ENCODE measurements around the gene PGRMC1. TPM values are rescaled to one million over a fixed set of nuclear protein-coding genes. Genes with fewer than 3 reads are reported as not detected.

The PGRMC1 gene
- total and polyA plus RNA-seq, 2 donors (not counting 1 experiment from before 2014, with no cell fraction given), result 5.6 to 9.1 TPM

DNA sequence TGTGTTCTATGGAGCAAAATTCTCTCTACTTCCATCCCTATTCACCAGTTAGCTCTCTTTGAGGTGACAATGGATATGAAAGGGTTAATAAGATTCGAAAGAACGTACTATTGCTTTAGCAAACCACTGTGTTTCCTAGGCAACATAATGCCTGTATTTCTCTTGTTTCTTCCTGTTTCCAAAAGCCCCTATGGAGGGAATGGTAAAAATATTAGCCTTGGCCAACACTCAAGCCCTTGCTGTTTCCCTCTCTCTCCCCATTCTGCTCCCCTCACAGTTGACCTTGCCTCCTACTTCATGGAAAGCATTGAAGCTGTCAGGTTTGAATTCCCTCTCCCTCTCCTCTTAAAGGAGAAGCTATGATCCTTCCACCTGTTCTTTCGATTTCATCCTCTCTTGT is 9.6 kb upstream of the PGRMC1 start:
- ChIA-PET POLR2A (no interaction called here), CTCF (no interaction called here)
- no peaks in the 10 kb centered on the region for H3K9me3 ChIP-seq (ENCODE audit: control extremely low read depth in 1 of 3, control insufficient read depth in 2 of 3, insufficient read depth in 1 of 3, low read length in 2 of 3)
- H4K20me1 ChIP-seq (ENCODE audit: control insufficient read depth, insufficient read depth, low read length, poor library complexity, severe bottlenecking), result no peaks in the 10 kb centered on the region
- no peaks in the 10 kb centered on the region for H3K79me2 ChIP-seq (ENCODE audit: control insufficient read depth, insufficient read depth, low read length)
- no CpG with 5 or more reads among the region's 3 CpGs for WGBS (ENCODE audit: insufficient coverage)
- H3K36me3 ChIP-seq (replicated peaks in 1 of 2; ENCODE audit: control extremely low read depth in 1 of 2, control insufficient read depth in 1 of 2, extremely low read depth in 1 of 2, insufficient read depth in 2 of 2, low read length in 1 of 2), result no peaks in the 10 kb centered on the region
- H3K4me2 ChIP-seq (replicated peaks; ENCODE audit: low read depth, low read length, poor library complexity, severe bottlenecking), result no peak overlapping the region
- H2AFZ ChIP-seq (ENCODE audit: insufficient read depth, low read depth, low read length, poor library complexity, severe bottlenecking), result no peak overlapping the region
- intact Hi-C loops (cut with micrococcal nuclease), result no loop called here
- H3K4me3 Mint-ChIP-seq, result no peak overlapping the region
- TF ChIP-seq CTCF (IDR thresholded peaks at IDR 0.05), result no peak
- TF ChIP-seq EZH2 (IDR thresholded peaks at IDR 0.05; ENCODE audit: borderline replicate concordance, insufficient read depth, low read depth, low read length, poor library complexity, severe bottlenecking), result no peak
- no peaks in the 10 kb centered on the region for H3K9me3 Mint-ChIP-seq (ENCODE audit: insufficient read depth)
- no peaks in the 10 kb centered on the region for H3K4me1 Mint-ChIP-seq
- H3K27me3 ChIP-seq (replicated peaks in 1 of 4; ENCODE audit: control extremely low read depth in 1 of 4, control insufficient read depth in 3 of 4, insufficient read depth in 4 of 4, low read length in 3 of 4), result peaks cover 0 to 3% (median 0%) of the 10 kb centered on the region in 4 experiments
- ATAC-seq (ENCODE audit: low read depth) (no peak), DNase-seq (no peak)
- H3K27me3 Mint-ChIP-seq, result peaks cover 37% of the 10 kb centered on the region
- H3K27ac ChIP-seq (ENCODE audit: low read length in 2 of 2), result no peak overlapping the region
- no peaks in the 10 kb centered on the region for H3K4me1 ChIP-seq (ENCODE audit: control insufficient read depth in 2 of 2, insufficient read depth in 2 of 2, low read length in 2 of 2)
- no peak overlapping the region for H3K27ac Mint-ChIP-seq
- no peak overlapping the region for H3K4me3 ChIP-seq (ENCODE audit: control extremely low read depth in 1 of 5, extremely low read depth in 1 of 5, insufficient read depth in 1 of 5, low read depth in 2 of 5, low read length in 4 of 5)
- no peak overlapping the region for H3K9ac ChIP-seq (ENCODE audit: low read length)

DNA sequence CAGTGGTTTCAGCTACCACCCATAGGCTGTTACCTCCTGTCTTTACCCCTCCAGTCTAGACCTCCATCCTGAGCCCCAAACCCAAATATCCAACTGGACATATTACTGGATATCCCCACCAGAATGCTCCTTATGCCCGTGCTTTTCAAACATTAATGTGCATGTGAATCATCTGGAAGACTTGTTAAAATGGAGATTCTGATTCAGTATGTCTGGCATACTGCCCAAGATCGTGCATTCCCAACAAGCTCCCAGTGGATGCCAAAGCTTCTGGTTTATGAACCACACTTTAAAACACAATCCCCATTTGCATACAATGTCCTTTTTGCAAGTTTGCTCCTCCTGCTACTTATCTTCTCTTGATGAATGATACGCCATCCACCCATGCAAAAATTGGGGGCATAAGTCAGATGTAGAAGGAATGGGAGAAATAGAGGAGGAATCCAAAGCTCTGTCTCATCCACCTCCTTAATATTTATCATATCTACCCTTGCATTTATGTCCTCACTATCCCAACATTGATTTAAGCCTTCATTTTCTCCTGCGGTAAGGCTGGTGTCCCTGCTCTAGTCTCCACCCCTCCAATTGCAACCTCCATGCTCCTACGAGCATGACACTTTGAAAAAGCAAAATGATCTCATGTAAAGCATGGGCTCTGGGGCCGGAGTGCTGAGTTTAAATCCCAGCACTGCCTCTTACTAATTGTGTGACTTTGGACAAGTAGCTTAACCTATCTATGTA is 7.4 kb upstream of the PGRMC1 start:
- Mint-ChIP-seq H3K27me3 (peaks cover 37% of the 10 kb centered on the region), H3K4me3 (no peak overlapping the region), H3K27ac (no peak overlapping the region), H3K4me1 (no peaks in the 10 kb centered on the region), H3K9me3 (ENCODE audit: insufficient read depth) (no peaks in the 10 kb centered on the region)
- Histone ChIP-seq H3K79me2 (ENCODE audit: control insufficient read depth, insufficient read depth, low read length) (no peaks in the 10 kb centered on the region), H4K20me1 (ENCODE audit: control insufficient read depth, insufficient read depth, low read length, poor library complexity, severe bottlenecking) (no peaks in the 10 kb centered on the region), H2AFZ (ENCODE audit: insufficient read depth, low read depth, low read length, poor library complexity, severe bottlenecking) (no peak overlapping the region), H3K27me3 (replicated peaks in 1 of 4; ENCODE audit: control extremely low read depth in 1 of 4, control insufficient read depth in 3 of 4, insufficient read depth in 4 of 4, low read length in 3 of 4) (peaks cover 0 to 3% (median 0%) of the 10 kb centered on the region in 4 experiments), H3K9me3 (ENCODE audit: control extremely low read depth in 1 of 3, control insufficient read depth in 2 of 3, insufficient read depth in 1 of 3, low read length in 2 of 3) (no peaks in the 10 kb centered on the region), H3K27ac (ENCODE audit: low read length in 2 of 2) (no peak overlapping the region), H3K9ac (ENCODE audit: low read length) (no peak overlapping the region), H3K4me3 (ENCODE audit: control extremely low read depth in 1 of 5, extremely low read depth in 1 of 5, insufficient read depth in 1 of 5, low read depth in 2 of 5, low read length in 4 of 5) (no peak overlapping the region), H3K36me3 (replicated peaks in 1 of 2; ENCODE audit: control extremely low read depth in 1 of 2, control insufficient read depth in 1 of 2, extremely low read depth in 1 of 2, insufficient read depth in 2 of 2, low read length in 1 of 2) (no peaks in the 10 kb centered on the region), H3K4me2 (replicated peaks; ENCODE audit: low read depth, low read length, poor library complexity, severe bottlenecking) (no peak overlapping the region), H3K4me1 (ENCODE audit: control insufficient read depth in 2 of 2, insufficient read depth in 2 of 2, low read length in 2 of 2) (no peaks in the 10 kb centered on the region)
- DNase-seq (no peak), ATAC-seq (ENCODE audit: low read depth) (no peak)
- ChIA-PET CTCF (no interaction called here), POLR2A (no interaction called here)
- TF ChIP-seq EZH2 (IDR thresholded peaks at IDR 0.05; ENCODE audit: borderline replicate concordance, insufficient read depth, low read depth, low read length, poor library complexity, severe bottlenecking), result no peak
- no peak for TF ChIP-seq CTCF (IDR thresholded peaks at IDR 0.05)
- WGBS (ENCODE audit: insufficient coverage), result no CpG with 5 or more reads among the region's 6 CpGs
- intact Hi-C loops (cut with micrococcal nuclease), result no loop called here
